HepG2 (cell line): Measurements from ENCODE around the gene PLVAP. TPM values are rescaled to one million over a fixed set of nuclear protein-coding genes. Genes with fewer than 3 reads are reported as not detected.
A peak's percentile ranks its signal among the peaks of the same experiment; 100 is the strongest.

ENCODE experiments used
- ATF7 ChIP-seq, 2 experiments: fragments of 450-650 bp in 1 of 2; sonication (generic) in 1 of 2; formaldehyde crosslinking in 1 of 2; IDR thresholded peaks; 2 replicates each; pipeline versions ENCODE4 v1.4.0 to v1.6.1; 2016 to 2020; ENCODE audit warnings: antibody characterized with exemption in 1 of 2, mild to moderate bottlenecking in 1 of 2, missing genetic modification reagents in 1 of 2
- CCDC6 ChIP-seq: sonication (generic); formaldehyde crosslinking; IDR thresholded peaks from 2 replicates; pipeline ENCODE4 v1.8.1; 2022; ENCODE audit warnings: mild to moderate bottlenecking, missing genetic modification reagents, moderate library complexity
- DPF2 ChIP-seq: sonication (generic); formaldehyde crosslinking; IDR thresholded peaks from 2 replicates; pipeline ENCODE4 v1.4.0; 2020; ENCODE audit warnings: mild to moderate bottlenecking, low read depth, missing genetic modification reagents, borderline replicate concordance
- FOSL1 ChIP-seq: sonication (generic); formaldehyde crosslinking; IDR thresholded peaks from 2 replicates; pipeline ENCODE4 v1.9.0; 2021; ENCODE audit warnings: missing genetic modification reagents, borderline replicate concordance
- KAT7 ChIP-seq: IDR thresholded peaks from 2 replicates; pipeline ENCODE4 v1.6.1; 2018; ENCODE audit warnings: borderline replicate concordance, missing compliant biosample characterization
- PRDM10 ChIP-seq: sonication (generic); formaldehyde crosslinking; IDR thresholded peaks from 2 replicates; pipeline ENCODE4 v1.4.0; 2020; ENCODE audit warnings: low read depth, missing genetic modification reagents
- SATB2 ChIP-seq: sonication (generic); formaldehyde crosslinking; IDR thresholded peaks from 2 replicates; pipeline ENCODE4 v1.5.0; 2020; ENCODE audit warnings: missing genetic modification reagents
- XBP1 ChIP-seq: sonication (generic); formaldehyde crosslinking; IDR thresholded peaks from 2 replicates; pipeline ENCODE4 v1.5.0; 2020; ENCODE audit warnings: missing genetic modification reagents
- ZBTB7A ChIP-seq: sonication (generic); formaldehyde crosslinking; IDR thresholded peaks from 2 replicates; pipeline ENCODE4 v1.8.0; 2022; ENCODE audit warnings: mild to moderate bottlenecking, missing genetic modification reagents
- ZGPAT ChIP-seq: IDR thresholded peaks from 2 replicates; pipeline ENCODE4 v1.6.1; 2016; ENCODE audit warnings: mild to moderate bottlenecking
- ZMAT3 ChIP-seq: sonication (generic); formaldehyde crosslinking; conservative IDR thresholded peaks from 2 replicates; pipeline ENCODE4 v1.7.0; 2021; ENCODE audit warnings: missing genetic modification reagents
- ZMYM4 ChIP-seq: sonication (generic); formaldehyde crosslinking; IDR thresholded peaks from 2 replicates; pipeline ENCODE4 v1.8.1; 2023; ENCODE audit warnings: mild to moderate bottlenecking, missing genetic modification reagents
- ZNF333 ChIP-seq: sonication (generic); formaldehyde crosslinking; IDR thresholded peaks from 2 replicates; pipeline ENCODE4 v1.4.0; 2020; ENCODE audit warnings: mild to moderate bottlenecking, missing genetic modification reagents, borderline replicate concordance
- ZNF567 ChIP-seq: sonication (generic); formaldehyde crosslinking; IDR thresholded peaks from 2 replicates; pipeline ENCODE4 v1.8.1; 2023; ENCODE audit warnings: mild to moderate bottlenecking, missing genetic modification reagents, borderline replicate concordance
- ZNF775 ChIP-seq: sonication (generic); formaldehyde crosslinking; IDR thresholded peaks from 2 replicates; pipeline ENCODE4 v1.4.0; 2020; ENCODE audit warnings: missing genetic modification reagents, mild to moderate bottlenecking, moderate library complexity, borderline replicate concordance
- polyA plus RNA-seq, 8 experiments: library from polyadenylated mRNA; depleted of rRNA in 3 of 8; stranded (reverse) in 7 of 8; unstranded in 1 of 8; fragments of >200 nt; fragmentation: Illumina TruSeq in 4 of 8; extraction: Trizol in 4 of 8; gene quantifications; 2 replicates each; pipeline versions ENCODE4 v1.2.1 to v1.2.3, GENCODE V29; 2011 to 2016; ENCODE audit warnings: low read depth in 4 of 8, missing spikeins in 1 of 8, mixed read lengths in 1 of 8; ENCODE audit not compliant: insufficient read depth in 1 of 8
- total RNA-seq, 5 experiments: library from RNA; depleted of rRNA; stranded (reverse); fragments of >200 nt; fragmentation: Illumina TruSeq; extraction: Trizol; gene quantifications; 2 replicates each; pipeline ENCODE4 v1.2.3, GENCODE V29; 2016; ENCODE audit warnings: low read depth in 1 of 5
- TF ChIP-seq, protein P1 (sequence below): sonication (generic); formaldehyde crosslinking; IDR thresholded peaks from 2 replicates; pipeline ENCODE4 v1.5.0; 2020; ENCODE audit warnings: missing genetic modification reagents

PLVAP gene
- total and polyA plus RNA-seq, 2 of the 13 experiments (the other 11 are each of a cell fraction or from before 2014, with no cell fraction given), result 0.26 TPM; not detected in 1

- TF ChIP-seq ZNF775 (CRISPR knock-in tag) (no peak), XBP1 (CRISPR knock-in tag) (no peak), ZNF333 (CRISPR knock-in tag) (no peak), ATF7 (IDR thresholded peaks at IDR 0.05) (no peak), ATF7 (CRISPR knock-in tag; IDR thresholded peaks at IDR 0.05) (no peak), ZMYM4 (CRISPR knock-in tag) (0 out of 2 replicates have a peak, but pooled peaks have one; percentile 5), DPF2 (CRISPR knock-in tag) (no peak), ZBTB7A (CRISPR knock-in tag) (no peak), SATB2 (CRISPR knock-in tag) (no peak), ZNF567 (no peak), ZGPAT (CRISPR knock-in tag) (peak; percentile 43; the same call in 1 of the 2 replicates), PRDM10 (CRISPR knock-in tag) (no peak), FOSL1 (CRISPR knock-in tag) (peak; percentile 46; the same call in 1 of the 2 replicates), KAT7 (0 out of 2 replicates have a peak, but pooled peaks have one; percentile 28), ZMAT3 (CRISPR knock-in tag) (no peak), CCDC6 (CRISPR knock-in tag) (no peak)
- TF ChIP-seq, protein P1, sequence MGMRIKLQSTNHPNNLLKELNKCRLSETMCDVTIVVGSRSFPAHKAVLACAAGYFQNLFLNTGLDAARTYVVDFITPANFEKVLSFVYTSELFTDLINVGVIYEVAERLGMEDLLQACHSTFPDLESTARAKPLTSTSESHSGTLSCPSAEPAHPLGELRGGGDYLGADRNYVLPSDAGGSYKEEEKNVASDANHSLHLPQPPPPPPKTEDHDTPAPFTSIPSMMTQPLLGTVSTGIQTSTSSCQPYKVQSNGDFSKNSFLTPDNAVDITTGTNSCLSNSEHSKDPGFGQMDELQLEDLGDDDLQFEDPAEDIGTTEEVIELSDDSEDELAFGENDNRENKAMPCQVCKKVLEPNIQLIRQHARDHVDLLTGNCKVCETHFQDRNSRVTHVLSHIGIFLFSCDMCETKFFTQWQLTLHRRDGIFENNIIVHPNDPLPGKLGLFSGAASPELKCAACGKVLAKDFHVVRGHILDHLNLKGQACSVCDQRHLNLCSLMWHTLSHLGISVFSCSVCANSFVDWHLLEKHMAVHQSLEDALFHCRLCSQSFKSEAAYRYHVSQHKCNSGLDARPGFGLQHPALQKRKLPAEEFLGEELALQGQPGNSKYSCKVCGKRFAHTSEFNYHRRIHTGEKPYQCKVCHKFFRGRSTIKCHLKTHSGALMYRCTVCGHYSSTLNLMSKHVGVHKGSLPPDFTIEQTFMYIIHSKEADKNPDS (CRISPR knock-in tag), result 0 out of 2 replicates have a peak, but pooled peaks have one; percentile 51
Measured at GRCh38 chr19:17337675-17338432, 39.3 kb downstream of the PLVAP start (continued).
